RWPE2 (cell line): ENCODE measurements around the gene PXDN.

Source experiments
- ATAC-seq: fragments of 200-7000 bp; cut with Tn5 transposase; 3 replicates; pipeline ENCODE4 v1.9.1; 2021; ENCODE audit warnings: low read depth
- DNase-seq: peaks from one replicate; pipeline ENCODE4 v3.0.0-alpha.2; 2020; ENCODE audit warnings: low spot score
- H3K27ac ChIP-seq: fragments of 450-650 bp; 2 replicates; pipeline ENCODE4 v1.5.1; 2017; ENCODE audit warnings: mild to moderate bottlenecking; ENCODE audit not compliant: poor library complexity, severe bottlenecking
- H3K27me3 ChIP-seq: fragments of 250-450 bp; sonication (Bioruptor Pico); 2 replicates; pipeline ENCODE4 v1.5.1; 2021; ENCODE audit warnings: mild to moderate bottlenecking, moderate library complexity; ENCODE audit not compliant: insufficient read depth, poor library complexity, severe bottlenecking
- H3K36me3 ChIP-seq: fragments of 250-450 bp; sonication (Bioruptor Pico); 2 replicates; pipeline ENCODE4 v1.5.1; 2020; ENCODE audit warnings: low read depth, mild to moderate bottlenecking, moderate library complexity
- H3K4me1 ChIP-seq: fragments of 250-450 bp; sonication (Bioruptor Pico); 2 replicates; pipeline ENCODE4 v1.5.1; 2021; ENCODE audit warnings: mild to moderate bottlenecking, moderate library complexity; ENCODE audit not compliant: insufficient read depth, poor library complexity, severe bottlenecking
- H3K4me3 ChIP-seq: fragments of 250-450 bp; sonication (Bioruptor Pico); 2 replicates; pipeline ENCODE4 v1.5.1; 2021; ENCODE audit warnings: mild to moderate bottlenecking, moderate library complexity; ENCODE audit not compliant: severe bottlenecking
- H3K9me3 ChIP-seq: fragments of 250-450 bp; sonication (Bioruptor Pico); 2 replicates; pipeline ENCODE4 v1.5.1; 2021; ENCODE audit warnings: mild to moderate bottlenecking, moderate library complexity; ENCODE audit not compliant: severe bottlenecking
- CTCF ChIP-seq: fragments of 450-650 bp; IDR thresholded peaks from one replicate; pipeline ENCODE4 v1.5.1; 2017; ENCODE audit warnings: mild to moderate bottlenecking, moderate library complexity; ENCODE audit not compliant: poor library complexity, severe bottlenecking

Gene PXDN

GRCh38 chr2:1614564-1614963 lies 129.8 kb downstream of the PXDN start:
- no peaks in the 10 kb centered on the region for H3K9me3 ChIP-seq
- H3K4me1 ChIP-seq = no peaks in the 10 kb centered on the region
- H3K27ac ChIP-seq = no peak overlapping the region
- TF ChIP-seq CTCF = no peak
- ATAC-seq (no peak), DNase-seq (no peak)
- no peaks in the 10 kb centered on the region for H3K36me3 ChIP-seq
- H3K27me3 ChIP-seq = no peaks in the 10 kb centered on the region
- no peak overlapping the region for H3K4me3 ChIP-seq

GRCh38 chr2:1613731-1614354 lies 130.5 kb downstream of the PXDN start:
- no peaks in the 10 kb centered on the region for H3K9me3 ChIP-seq
- H3K4me1 ChIP-seq = no peaks in the 10 kb centered on the region
- TF ChIP-seq CTCF = no peak
- DNase-seq = no peak
- H3K27me3 ChIP-seq = no peaks in the 10 kb centered on the region
- H3K27ac ChIP-seq = no peak overlapping the region
- no peaks in the 10 kb centered on the region for H3K36me3 ChIP-seq
- peak; percentile 48; the same call in 1 of the 3 replicates for ATAC-seq
- H3K4me3 ChIP-seq = no peak overlapping the region

- H3K4me1 ChIP-seq = peaks cover 3% of the 10 kb centered on the region
- no peaks in the 10 kb centered on the region for H3K27me3 ChIP-seq
- no peak for TF ChIP-seq CTCF
- H3K36me3 ChIP-seq = no peaks in the 10 kb centered on the region
- H3K4me3 ChIP-seq = no peak overlapping the region
- DNase-seq (no peak), ATAC-seq (no peak)
- H3K9me3 ChIP-seq = no peaks in the 10 kb centered on the region
- no peak overlapping the region for H3K27ac ChIP-seq
Observed at GRCh38 chr2:1613078-1613445, 131.3 kb downstream of the PXDN start.

- Histone ChIP-seq H3K9me3 (no peaks in the 10 kb centered on the region), H3K27ac (no peak overlapping the region), H3K4me3 (no peak overlapping the region), H3K4me1 (peaks cover 8% of the 10 kb centered on the region), H3K27me3 (no peaks in the 10 kb centered on the region), H3K36me3 (no peaks in the 10 kb centered on the region)
- ATAC-seq = no peak
- TF ChIP-seq CTCF = no peak
- DNase-seq = no peak
Observed at GRCh38 chr2:1612391-1613077, 131.8 kb downstream of the PXDN start.

- TF ChIP-seq CTCF = no peak
- Histone ChIP-seq H3K36me3 (no peaks in the 10 kb centered on the region), H3K9me3 (no peaks in the 10 kb centered on the region), H3K27me3 (no peaks in the 10 kb centered on the region), H3K4me3 (no peak overlapping the region), H3K4me1 (peaks cover 8% of the 10 kb centered on the region), H3K27ac (no peak overlapping the region)
- ATAC-seq (no peak), DNase-seq (no peak)
Observed at GRCh38 chr2:1611886-1612285, 132.4 kb downstream of the PXDN start.
